GM04503 (cell line): ENCODE measurements around the gene MAML2.

Experiments used
- DNase-seq: peaks from one replicate; pipeline ENCODE4 v3.0.0-alpha.2; 2012; ENCODE audit warnings: low read depth

Gene MAML2

GRCh38 chr11:96036863-96037262 lies 306.1 kb downstream of the MAML2 start:
- DNase-seq: no peak

GRCh38 chr11:96035740-96036078 lies 307.3 kb downstream of the MAML2 start:
- DNase-seq: no peak

- no peak for DNase-seq
Observed at GRCh38 chr11:96035031-96035739, 307.8 kb downstream of the MAML2 start.

- DNase-seq: no peak
Observed at GRCh38 chr11:96033599-96033998, 309.4 kb downstream of the MAML2 start.

- no peak for DNase-seq
Observed at GRCh38 chr11:96033095-96033494, 309.9 kb downstream of the MAML2 start.

GRCh38 chr11:96028746-96029145 lies 314.2 kb downstream of the MAML2 start:
- DNase-seq: no peak

- no peak for DNase-seq
Observed at GRCh38 chr11:96027021-96027420, 316.0 kb downstream of the MAML2 start.

- DNase-seq: no peak
Observed at GRCh38 chr11:96026310-96026709, 316.7 kb downstream of the MAML2 start.

- DNase-seq: no peak
Observed at GRCh38 chr11:96024666-96025065, 318.3 kb downstream of the MAML2 start.

GRCh38 chr11:96023275-96023674 lies 319.7 kb downstream of the MAML2 start:
- DNase-seq: no peak

GRCh38 chr11:96021901-96022650 lies 320.9 kb downstream of the MAML2 start:
- no peak for DNase-seq

GRCh38 chr11:96019810-96020747 lies 322.9 kb downstream of the MAML2 start:
- no peak for DNase-seq

- DNase-seq: no peak
Observed at GRCh38 chr11:96019281-96019680, 323.7 kb downstream of the MAML2 start.

- no peak for DNase-seq
Observed at GRCh38 chr11:96017856-96018255, 325.1 kb downstream of the MAML2 start.

GRCh38 chr11:96016978-96017502 lies 326.0 kb downstream of the MAML2 start:
- no peak for DNase-seq

- DNase-seq: no peak
Observed at GRCh38 chr11:96015906-96016565, 327.0 kb downstream of the MAML2 start.

- DNase-seq: no peak
Observed at GRCh38 chr11:96014217-96014616, 328.8 kb downstream of the MAML2 start.

- no peak for DNase-seq
Observed at GRCh38 chr11:96013461-96014213, 329.4 kb downstream of the MAML2 start.

- peak; percentile 75 for DNase-seq
Observed at GRCh38 chr11:96012086-96012824, 330.7 kb downstream of the MAML2 start.

GRCh38 chr11:96010683-96011082 lies 332.3 kb downstream of the MAML2 start:
- DNase-seq: no peak
